Measurements from ENCODE around the gene MAPKAPK3. TPM values are rescaled to one million over a fixed set of nuclear protein-coding genes. Genes with fewer than 3 reads are reported as not detected.

MAPKAPK3 gene
- total RNA-seq, 2 donors from 2014 or later, result 84.8 to 106 TPM

- Mint-ChIP-seq H3K4me3 (peak overlapping the region; percentile 91), H3K9me3 (no peaks in the 10 kb centered on the region), H3K36me3 (peaks cover 38% of the 10 kb centered on the region), H3K27ac (peak overlapping the region; percentile 99), H3K4me1 (ENCODE audit: low read depth in 2 of 2) (peaks cover 71 to 86% of the 10 kb centered on the region in 2 donors), H3K27me3 (no peaks in the 10 kb centered on the region)
- DNase-seq (ENCODE audit: low spot score) (no peak), ATAC-seq (no peak)
These were observed 8.7 kb upstream of the MAPKAPK3 start for GRCh38 chr3:50608278-50608677.

- H3K4me3 Mint-ChIP-seq, result peak overlapping the region; percentile 91
- H3K27me3 Mint-ChIP-seq, result no peaks in the 10 kb centered on the region
- no peaks in the 10 kb centered on the region for H3K9me3 Mint-ChIP-seq
- DNase-seq (ENCODE audit: low spot score), result no peak
- no peak for ATAC-seq
- H3K36me3 Mint-ChIP-seq, result peaks cover 35% of the 10 kb centered on the region
- H3K27ac Mint-ChIP-seq, result peak overlapping the region; percentile 99
- peaks cover 70 to 84% of the 10 kb centered on the region in 2 donors for H3K4me1 Mint-ChIP-seq (ENCODE audit: low read depth in 2 of 2)
These were observed 7.7 kb upstream of the MAPKAPK3 start for GRCh38 chr3:50609071-50609762.

GRCh38 chr3:50609763-50610085, 7.2 kb upstream of the MAPKAPK3 start:
- peaks cover 34% of the 10 kb centered on the region for H3K36me3 Mint-ChIP-seq

GRCh38 chr3:50610181-50610971, 6.6 kb upstream of the MAPKAPK3 start:
- H3K4me3 Mint-ChIP-seq, result peak overlapping the region; percentile 91
- no peaks in the 10 kb centered on the region for H3K27me3 Mint-ChIP-seq
- DNase-seq (ENCODE audit: low spot score) (no peak), ATAC-seq (no peak)
- H3K9me3 Mint-ChIP-seq, result no peaks in the 10 kb centered on the region
- H3K36me3 Mint-ChIP-seq, result peaks cover 30% of the 10 kb centered on the region
- peak overlapping the region; percentile 99 for H3K27ac Mint-ChIP-seq
- peaks cover 68 to 80% of the 10 kb centered on the region in 2 donors for H3K4me1 Mint-ChIP-seq (ENCODE audit: low read depth in 2 of 2)

More at GRCh38 chr3:50609763-50610085, 7.2 kb upstream of the MAPKAPK3 start:
- peak overlapping the region; percentile 91 for H3K4me3 Mint-ChIP-seq
- DNase-seq (ENCODE audit: low spot score) (no peak), ATAC-seq (no peak)
- H3K27ac Mint-ChIP-seq, result peak overlapping the region; percentile 99
- H3K9me3 Mint-ChIP-seq, result no peaks in the 10 kb centered on the region
- no peaks in the 10 kb centered on the region for H3K27me3 Mint-ChIP-seq
- H3K4me1 Mint-ChIP-seq (ENCODE audit: low read depth in 2 of 2), result peaks cover 72 to 85% of the 10 kb centered on the region in 2 donors

GRCh38 chr3:50610992-50611463, 5.9 kb upstream of the MAPKAPK3 start:
- Mint-ChIP-seq H3K27me3 (no peaks in the 10 kb centered on the region), H3K9me3 (no peaks in the 10 kb centered on the region), H3K36me3 (peaks cover 24% of the 10 kb centered on the region), H3K4me1 (ENCODE audit: low read depth in 2 of 2) (peaks cover 66 to 80% of the 10 kb centered on the region in 2 donors), H3K27ac (peak overlapping the region; percentile 99), H3K4me3 (peak overlapping the region; percentile 91)
- ATAC-seq (no peak), DNase-seq (ENCODE audit: low spot score) (no peak)

DNA sequence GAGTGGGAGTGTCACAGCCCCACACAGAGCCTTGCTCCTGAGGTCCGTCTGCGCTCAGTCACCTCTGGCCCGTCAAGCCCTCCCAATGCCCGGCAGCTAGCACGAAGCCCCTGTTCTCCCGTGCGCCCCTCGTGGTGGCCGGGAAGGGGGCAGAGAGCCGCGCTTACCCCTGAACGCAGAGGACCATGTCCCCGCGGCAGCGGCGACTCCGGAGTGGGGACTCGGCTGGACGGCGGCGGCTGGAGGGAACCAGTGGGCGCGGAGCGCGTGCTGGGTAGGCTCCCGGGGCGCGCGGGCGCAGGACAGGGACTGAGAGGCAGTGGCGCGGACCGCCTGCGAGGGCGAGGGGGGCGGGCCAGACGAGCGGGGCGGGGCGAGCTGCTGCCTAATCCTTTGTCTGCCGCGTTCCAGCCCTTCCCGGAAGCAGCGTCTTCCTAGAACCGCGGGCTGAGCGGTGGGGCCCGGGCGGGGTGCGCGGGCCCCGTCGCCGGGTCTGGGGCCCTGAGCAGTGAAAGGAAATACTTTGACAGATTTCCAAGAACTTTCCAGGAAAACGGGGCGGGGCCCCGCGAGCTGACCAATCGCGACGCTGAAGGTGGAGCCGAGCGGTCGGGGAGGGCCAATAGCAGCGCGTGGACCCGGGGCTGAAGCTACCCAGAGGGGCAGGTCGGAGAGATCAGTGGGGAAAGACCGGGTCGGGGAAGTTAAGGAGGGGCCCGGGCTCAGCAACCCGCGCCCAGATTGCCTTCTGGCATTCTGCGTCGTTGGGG, 5.3 kb upstream of the MAPKAPK3 start, which contains the start of gene CISH:
CISH (minus strand) TSS at position 311 of the 770 bp plus-strand sequence; CDS start at position 187, 124 bp downstream.
- H3K27me3 Mint-ChIP-seq, result no peaks in the 10 kb centered on the region
- peak within 1 kb of the TSS; percentile 99 for H3K27ac Mint-ChIP-seq
- H3K4me1 Mint-ChIP-seq (ENCODE audit: low read depth in 2 of 2), result peaks cover 67 to 80% of the 10 kb centered on the region in 2 donors
- no peaks in the 10 kb centered on the region for H3K9me3 Mint-ChIP-seq
- H3K36me3 Mint-ChIP-seq, result peaks cover 20% of the 10 kb centered on the region
- ATAC-seq, result peak; percentile 86 to 90
- DNase-seq (ENCODE audit: low spot score), result peak; percentile 99
- peak within 1 kb of the TSS; percentile 91 for H3K4me3 Mint-ChIP-seq

- DNase-seq (ENCODE audit: low spot score), result no peak
- peaks cover 20% of the 10 kb centered on the region for H3K36me3 Mint-ChIP-seq
These were observed 4.6 kb upstream of the MAPKAPK3 start for GRCh38 chr3:50612234-50612882.

DNA sequence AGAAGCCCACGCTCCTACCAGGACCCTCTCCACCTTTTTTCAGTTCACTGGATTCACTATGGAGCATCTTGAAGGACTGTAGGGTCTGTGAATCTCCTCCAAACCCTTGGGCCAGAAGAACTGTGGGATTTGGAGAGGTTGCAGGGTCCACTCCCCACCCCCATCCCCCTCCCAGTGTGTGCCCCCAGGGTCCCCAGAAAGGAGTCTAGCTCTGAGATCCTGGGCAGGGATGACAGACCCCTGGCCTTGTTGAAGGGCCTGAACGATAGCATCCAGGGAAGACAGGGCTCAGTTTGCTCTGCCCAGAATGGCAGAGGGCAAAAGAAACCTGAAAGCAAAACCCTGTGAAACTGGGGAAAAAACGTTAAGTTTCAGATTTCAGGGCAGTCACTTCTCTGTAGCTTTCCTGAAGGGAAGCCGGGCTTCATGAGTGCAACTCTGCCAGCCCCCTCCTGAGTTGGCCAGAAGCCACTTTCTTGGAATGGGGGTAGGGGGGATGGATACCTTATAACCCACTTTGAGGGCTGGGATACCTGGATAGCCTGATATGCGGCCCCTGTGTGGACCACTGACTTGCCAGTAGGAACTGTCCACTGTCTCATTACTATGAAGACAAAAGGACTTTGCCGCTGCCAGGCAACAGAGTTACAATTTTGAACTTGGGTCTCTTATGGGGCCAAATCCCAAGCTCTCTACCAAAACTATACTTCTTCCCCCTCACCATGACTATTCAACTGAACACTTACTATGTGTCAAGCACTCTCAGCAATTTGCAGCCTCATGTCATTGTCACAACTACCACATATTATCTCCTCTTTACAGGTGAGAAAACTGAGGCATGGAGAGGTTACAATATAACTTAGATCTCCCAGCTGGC, 3.7 kb upstream of the MAPKAPK3 start:
- peak overlapping the region; percentile 91 for H3K4me3 Mint-ChIP-seq
- peaks cover 15% of the 10 kb centered on the region for H3K36me3 Mint-ChIP-seq
- DNase-seq (ENCODE audit: low spot score) (no peak), ATAC-seq (no peak)
- H3K4me1 Mint-ChIP-seq (ENCODE audit: low read depth in 2 of 2), result peaks cover 63 to 70% of the 10 kb centered on the region in 2 donors
- no peaks in the 10 kb centered on the region for H3K27me3 Mint-ChIP-seq
- H3K27ac Mint-ChIP-seq, result peak overlapping the region; percentile 99
- H3K9me3 Mint-ChIP-seq, result no peaks in the 10 kb centered on the region

More at GRCh38 chr3:50612234-50612882, 4.6 kb upstream of the MAPKAPK3 start:
- peak overlapping the region; percentile 99 for H3K27ac Mint-ChIP-seq
- peak overlapping the region; percentile 91 for H3K4me3 Mint-ChIP-seq
- H3K9me3 Mint-ChIP-seq, result no peaks in the 10 kb centered on the region
- no peaks in the 10 kb centered on the region for H3K27me3 Mint-ChIP-seq
- ATAC-seq, result no peak
- H3K4me1 Mint-ChIP-seq (ENCODE audit: low read depth in 2 of 2), result peaks cover 65 to 73% of the 10 kb centered on the region in 2 donors

DNA sequence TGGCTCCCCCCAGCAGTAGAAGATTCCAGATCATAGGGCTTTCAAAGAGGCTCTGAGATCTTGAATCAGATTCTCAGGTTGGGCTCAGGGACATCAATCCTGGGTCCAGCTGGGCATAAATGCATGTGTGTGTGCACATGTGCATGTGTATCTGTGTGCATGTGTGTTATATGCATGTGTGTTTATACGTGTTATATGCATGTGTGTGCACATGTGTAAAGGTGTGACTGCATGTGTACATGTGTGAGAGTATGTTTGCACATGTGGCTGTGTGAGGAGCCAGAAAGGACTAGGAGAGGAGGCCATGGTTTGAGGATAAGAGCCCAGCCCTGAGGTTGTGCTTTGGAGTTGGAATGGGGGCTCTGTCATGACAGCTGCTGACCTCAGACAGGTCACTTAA, 1.8 kb upstream of the MAPKAPK3 start:
- Mint-ChIP-seq H3K27me3 (no peaks in the 10 kb centered on the region), H3K4me3 (peak overlapping the region; percentile 8), H3K9me3 (no peaks in the 10 kb centered on the region), H3K36me3 (no peaks in the 10 kb centered on the region), H3K27ac (no peak overlapping the region), H3K4me1 (ENCODE audit: low read depth in 2 of 2) (peaks cover 61 to 63% of the 10 kb centered on the region in 2 donors)
- ATAC-seq, result no peak
- DNase-seq (ENCODE audit: low spot score), result no peak

GRCh38 chr3:50616003-50616769, 765 bp upstream of the MAPKAPK3 start:
- no peaks in the 10 kb centered on the region for H3K27me3 Mint-ChIP-seq
- no peaks in the 10 kb centered on the region for H3K9me3 Mint-ChIP-seq
- H3K4me1 Mint-ChIP-seq (ENCODE audit: low read depth in 2 of 2), result peaks cover 64% of the 10 kb centered on the region in 2 donors
- no peaks in the 10 kb centered on the region for H3K36me3 Mint-ChIP-seq
- peak overlapping the region; percentile 92 for H3K4me3 Mint-ChIP-seq
- H3K27ac Mint-ChIP-seq, result peak overlapping the region; percentile 95 to 96
- DNase-seq (ENCODE audit: low spot score) (peak; percentile 88), ATAC-seq (peak; percentile 29 to 48)

- Mint-ChIP-seq H3K4me3 (peak overlapping the region; percentile 92), H3K4me1 (ENCODE audit: low read depth in 2 of 2) (peaks cover 62 to 64% of the 10 kb centered on the region in 2 donors), H3K9me3 (no peaks in the 10 kb centered on the region), H3K27me3 (no peaks in the 10 kb centered on the region), H3K36me3 (no peaks in the 10 kb centered on the region), H3K27ac (peak overlapping the region; percentile 95 to 96)
- ATAC-seq (peak; percentile 78 to 83), DNase-seq (ENCODE audit: low spot score) (peak; percentile 96)
These were observed 218 bp upstream of the MAPKAPK3 start for GRCh38 chr3:50616770-50617095.

Data from natural killer cell treated with Interleukin-12 subunit alpha and Interleukin-12 subunit beta and Interleukin-15 and Interleukin-18, amount 100 ng/mL, for 72 hours (primary cell).